GM06990 (cell line): ENCODE data around the gene STRIP1.
"Not testable (repeated sequence)": the region's sequence is repeated elsewhere in the genome, so short reads cannot be mapped to it uniquely, and the experiment has no call there.

Experiments
- DNase-seq: peaks from one replicate; pipeline ENCODE4 v3.0.0-alpha.2; 2011; ENCODE audit not compliant: insufficient read length; ENCODE audit errors: extremely low read depth
- H3K27me3 ChIP-seq: replicated peaks from 2 replicates; pipeline ENCODE4 v1.6.0; 2011; ENCODE audit warnings: low read length; ENCODE audit not compliant: control insufficient read depth, insufficient read depth
- H3K36me3 ChIP-seq: 2 replicates; pipeline ENCODE4 v1.5.1; 2011; ENCODE audit warnings: low read length; ENCODE audit not compliant: control insufficient read depth, insufficient read depth
- H3K4me3 ChIP-seq: replicated peaks from 2 replicates; pipeline ENCODE4 v1.5.1; 2011; ENCODE audit warnings: low read depth, mild to moderate bottlenecking, control low read depth, low read length
- TF ChIP-seq, protein P1 (sequence below): IDR thresholded peaks from 2 replicates; pipeline ENCODE4 v1.5.1; 2011; ENCODE audit warnings: low read length, control low read depth, mild to moderate bottlenecking, inconsistent platforms; ENCODE audit not compliant: insufficient read depth, poor library complexity, severe bottlenecking

The STRIP1 gene

DNA sequence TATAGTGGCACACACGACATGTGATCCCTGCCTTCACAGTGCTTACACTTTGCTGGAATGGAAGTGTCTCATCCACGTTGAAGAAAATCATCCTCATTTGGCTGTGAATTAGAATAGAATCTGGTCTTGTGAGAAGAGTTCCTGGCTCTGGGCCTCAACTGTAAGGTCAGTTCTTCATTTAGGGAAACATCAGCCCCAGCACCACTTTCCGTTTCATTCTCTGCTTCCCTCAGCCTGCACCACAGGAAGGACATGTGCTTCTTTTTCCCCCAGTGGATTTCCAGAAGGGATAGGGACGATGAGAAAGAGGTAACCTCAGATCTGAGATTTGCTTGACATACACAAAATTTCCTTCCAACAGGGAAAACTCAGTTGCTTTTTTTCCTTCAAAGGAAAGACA lies 39.7 kb downstream of the STRIP1 start:
- no peak overlapping the region for H3K4me3 ChIP-seq
- DNase-seq: no peak
- H3K36me3 ChIP-seq: no peaks in the 10 kb centered on the region
- H3K27me3 ChIP-seq: peaks cover 5% of the 10 kb centered on the region; the same call in 1 of the 2 replicates
- TF ChIP-seq, protein P1, sequence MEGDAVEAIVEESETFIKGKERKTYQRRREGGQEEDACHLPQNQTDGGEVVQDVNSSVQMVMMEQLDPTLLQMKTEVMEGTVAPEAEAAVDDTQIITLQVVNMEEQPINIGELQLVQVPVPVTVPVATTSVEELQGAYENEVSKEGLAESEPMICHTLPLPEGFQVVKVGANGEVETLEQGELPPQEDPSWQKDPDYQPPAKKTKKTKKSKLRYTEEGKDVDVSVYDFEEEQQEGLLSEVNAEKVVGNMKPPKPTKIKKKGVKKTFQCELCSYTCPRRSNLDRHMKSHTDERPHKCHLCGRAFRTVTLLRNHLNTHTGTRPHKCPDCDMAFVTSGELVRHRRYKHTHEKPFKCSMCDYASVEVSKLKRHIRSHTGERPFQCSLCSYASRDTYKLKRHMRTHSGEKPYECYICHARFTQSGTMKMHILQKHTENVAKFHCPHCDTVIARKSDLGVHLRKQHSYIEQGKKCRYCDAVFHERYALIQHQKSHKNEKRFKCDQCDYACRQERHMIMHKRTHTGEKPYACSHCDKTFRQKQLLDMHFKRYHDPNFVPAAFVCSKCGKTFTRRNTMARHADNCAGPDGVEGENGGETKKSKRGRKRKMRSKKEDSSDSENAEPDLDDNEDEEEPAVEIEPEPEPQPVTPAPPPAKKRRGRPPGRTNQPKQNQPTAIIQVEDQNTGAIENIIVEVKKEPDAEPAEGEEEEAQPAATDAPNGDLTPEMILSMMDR: no peak

DNA sequence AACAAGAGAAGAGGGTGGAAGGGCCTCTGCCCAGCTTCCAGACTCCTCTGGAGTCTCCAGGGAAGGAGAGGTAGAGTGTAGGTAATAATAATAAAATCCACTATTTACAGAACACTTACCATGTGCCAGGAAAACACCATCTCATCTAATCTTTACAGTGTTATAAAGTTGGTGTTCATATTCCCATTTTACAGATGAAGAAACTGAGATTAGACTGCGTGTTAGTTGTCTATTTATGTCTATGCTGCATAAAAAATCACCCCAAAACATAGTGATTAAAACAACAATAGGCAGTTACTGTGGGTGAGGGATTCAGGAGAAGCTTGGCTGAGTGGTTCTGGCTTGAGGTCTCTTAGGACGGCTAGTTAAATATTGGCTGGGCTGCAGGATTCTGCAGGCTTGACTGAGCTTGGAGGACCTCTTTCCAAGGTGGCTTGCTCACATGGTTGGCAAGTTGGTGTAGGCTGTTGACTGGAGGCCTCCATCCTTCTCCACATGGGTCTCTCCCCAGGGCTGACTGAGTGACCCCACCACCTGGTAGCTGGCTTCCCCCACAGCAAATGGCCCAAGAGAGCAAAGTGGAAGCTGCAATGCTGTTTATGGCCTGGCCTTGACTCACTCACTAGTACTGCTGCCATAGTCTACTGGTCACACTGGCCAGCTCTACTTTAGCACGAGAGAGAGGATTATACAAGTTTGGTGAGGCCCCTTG lies 42.5 kb downstream of the STRIP1 start:
- no peaks in the 10 kb centered on the region for H3K36me3 ChIP-seq
- no peak for DNase-seq

DNA sequence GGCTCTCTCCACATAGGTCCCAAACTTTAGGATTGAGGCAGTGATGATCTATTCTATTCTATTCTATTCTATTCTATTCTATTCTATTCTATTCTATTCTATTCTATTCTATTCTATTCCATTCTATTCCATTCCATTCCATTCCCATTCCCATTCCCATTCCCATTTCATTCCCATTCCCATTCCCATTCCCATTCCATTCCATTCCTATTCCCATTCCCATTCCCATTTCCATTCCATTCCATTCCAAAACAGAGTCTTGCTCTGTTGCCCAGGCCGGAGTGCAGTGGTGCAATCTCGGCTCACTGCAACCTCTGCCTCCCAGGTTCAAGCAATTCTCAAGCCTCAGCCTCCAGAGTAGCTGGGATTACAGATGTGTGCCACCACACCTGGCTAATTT lies 45.6 kb downstream of the STRIP1 start:
- not testable (repeated sequence) for H3K4me3 ChIP-seq, DNase-seq, H3K36me3 ChIP-seq, H3K27me3 ChIP-seq

More for the DNA sequence above, 42.5 kb downstream of the STRIP1 start:
- no peaks in the 10 kb centered on the region for H3K27me3 ChIP-seq
- H3K4me3 ChIP-seq: no peak overlapping the region
- TF ChIP-seq, protein P1: no peak

- no peaks in the 10 kb centered on the region; the same call in 1 of the 2 replicates for H3K27me3 ChIP-seq
- H3K36me3 ChIP-seq: no peaks in the 10 kb centered on the region
- no peak overlapping the region for H3K4me3 ChIP-seq
- DNase-seq: no peak
- TF ChIP-seq, protein P1: no peak
Measured at GRCh38 chr1:110081061-110081460, 46.6 kb downstream of the STRIP1 start.

DNA sequence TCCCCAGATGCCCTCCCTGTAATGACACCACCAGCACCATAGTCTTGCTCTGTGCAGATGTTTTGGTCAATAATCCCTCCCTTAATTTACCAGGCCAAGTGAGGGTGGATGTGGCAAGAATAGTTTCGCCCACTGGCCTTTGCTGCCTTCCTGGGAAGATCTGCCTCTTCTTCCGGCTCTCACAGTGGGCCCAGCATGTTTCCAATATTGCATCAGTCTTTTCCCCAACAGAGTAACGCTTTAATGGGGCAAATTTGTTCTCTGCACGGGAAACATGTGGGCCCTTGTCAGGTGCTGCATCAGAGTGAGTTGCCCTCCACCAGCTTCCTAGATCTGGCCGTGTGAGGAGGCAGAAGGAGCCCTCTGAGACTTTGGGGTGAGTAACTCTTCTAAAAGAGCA lies 48.1 kb downstream of the STRIP1 start:
- DNase-seq: no peak
- TF ChIP-seq, protein P1: no peak
- Histone ChIP-seq H3K4me3 (no peak overlapping the region), H3K27me3 (no peaks in the 10 kb centered on the region; the same call in 1 of the 2 replicates), H3K36me3 (no peaks in the 10 kb centered on the region)

GRCh38 chr1:110083061-110083865 lies 48.8 kb downstream of the STRIP1 start:
- Histone ChIP-seq H3K36me3 (no peaks in the 10 kb centered on the region), H3K4me3 (peak overlapping the region; percentile 65), H3K27me3 (no peaks in the 10 kb centered on the region; the same call in 1 of the 2 replicates)
- TF ChIP-seq, protein P1: no peak
- no peak for DNase-seq
